Natural killer cell (primary cell): ENCODE measurements around the gene WDR45B. TPM values are rescaled to one million over a fixed set of nuclear protein-coding genes. Genes with fewer than 3 reads are reported as not detected.
A peak's percentile ranks its signal among the peaks of the same experiment; 100 is the strongest.

ENCODE experiments used
- ATAC-seq, 3 donors: fragments of 150-1000 bp in 2 of 3; fragments of 200-7000 bp in 1 of 3; cut with Tn5 transposase; 1 replicate in 1 of 3; 2 replicates in 2 of 3; pipeline ENCODE4 v1.10.0; 2021; ENCODE audit warnings: mild to moderate bottlenecking in 2 of 3, moderate library complexity in 2 of 3
- DNase-seq, 2 donors: peaks; one replicate each; pipeline versions ENCODE4 v3.0.0 to v3.0.0-alpha.2; 2013 to 2021; ENCODE audit warnings: mixed read lengths in 1 of 2
- H3K27ac ChIP-seq: one replicate; pipeline ENCODE4 v1.5.1; 2013; ENCODE audit warnings: mild to moderate bottlenecking, low read length
- H3K27me3 ChIP-seq: one replicate; pipeline ENCODE4 v1.6.1; 2013; ENCODE audit warnings: low read length; ENCODE audit not compliant: control insufficient read depth, insufficient read depth
- H3K36me3 ChIP-seq: one replicate; pipeline ENCODE4 v1.6.1; 2013; ENCODE audit warnings: low read length; ENCODE audit not compliant: control insufficient read depth, insufficient read depth
- H3K4me1 ChIP-seq: one replicate; pipeline ENCODE4 v1.6.1; 2013; ENCODE audit warnings: low read length; ENCODE audit not compliant: control insufficient read depth, insufficient read depth
- H3K4me3 ChIP-seq: one replicate; pipeline ENCODE4 v1.5.1; 2013; ENCODE audit warnings: low read length
- H3K9me3 ChIP-seq: one replicate; pipeline ENCODE4 v1.6.1; 2013; ENCODE audit warnings: low read length; ENCODE audit not compliant: control insufficient read depth, insufficient read depth
- H3K27ac Mint-ChIP-seq, 2 donors: one replicate each; pipeline ENCODE4 v1.8.0; 2022; ENCODE audit warnings: mild to moderate bottlenecking in 2 of 2, mixed read lengths in 2 of 2, moderate library complexity in 1 of 2
- H3K27me3 Mint-ChIP-seq, 2 donors: one replicate each; pipeline ENCODE4 v1.8.0; 2022; ENCODE audit warnings: low read depth in 2 of 2, mixed read lengths in 2 of 2
- H3K36me3 Mint-ChIP-seq: one replicate; pipeline ENCODE4 v1.8.0; 2022; ENCODE audit warnings: mixed read lengths
- H3K4me1 Mint-ChIP-seq, 2 donors: one replicate each; pipeline ENCODE4 v1.8.0; 2022; ENCODE audit warnings: mixed read lengths in 2 of 2
- H3K4me3 Mint-ChIP-seq: one replicate; pipeline ENCODE4 v1.8.0; 2022; ENCODE audit warnings: mild to moderate bottlenecking, moderate library complexity, mixed read lengths
- H3K9me3 Mint-ChIP-seq, 2 donors: one replicate each; pipeline ENCODE4 v1.8.0; 2022; ENCODE audit warnings: mixed read lengths in 2 of 2
- CTCF ChIP-seq: fragments of 200-600 bp; IDR thresholded peaks from one replicate; pipeline ENCODE4 v1.8.0; 2022; ENCODE audit warnings: antibody characterized with exemption
- WGBS: methylation state at CpG from one replicate; pipeline ENCODE4 v1.1.7; 2013; ENCODE audit warnings: missing lambda C conversion rate; ENCODE audit not compliant: insufficient coverage; 5-methylcytosine and 5-hydroxymethylcytosine counted together
- intact Hi-C: fragments of 100-400 bp; cut with micrococcal nuclease; formaldehyde crosslinking; loops from one replicate; pipeline ENCODE4 v1.14.2; 2022
- total RNA-seq, 4 donors: library from RNA; stranded (reverse); fragments of 120-200 nt in 1 of 4; gene quantifications; one replicate each; pipeline versions ENCODE4 v1.2.3 to v1.2.4, GENCODE V29; 2013 to 2022

WDR45B gene
- total RNA-seq, 3 donors from 2014 or later (not counting 1 experiment from before 2014, with no cell fraction given) = 81.8 to 112 (median 94.6) TPM

DNA sequence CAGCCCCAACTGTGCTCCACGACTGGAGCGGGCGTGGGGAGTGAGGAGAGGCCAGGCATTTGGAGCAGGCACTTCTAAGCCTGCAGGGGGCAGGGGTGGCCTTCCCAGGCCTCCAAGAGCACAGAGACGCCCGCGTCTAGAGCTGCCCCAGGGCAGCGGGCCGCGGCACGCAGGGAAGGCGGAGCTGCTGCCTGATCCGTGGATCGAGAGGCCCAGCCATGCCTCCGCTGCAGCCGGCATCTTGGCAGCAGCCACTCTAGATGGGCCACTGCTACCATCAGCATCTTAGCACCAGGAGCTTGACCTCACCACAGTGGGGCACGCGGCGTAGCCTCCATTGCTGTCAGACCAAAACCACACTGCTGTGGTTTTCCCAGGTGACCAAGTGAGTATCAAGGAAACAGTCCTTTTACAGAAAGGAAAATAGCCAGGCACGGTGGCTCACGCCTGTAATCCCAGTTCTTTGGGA lies 20.4 kb upstream of the WDR45B start:
- H3K27ac Mint-ChIP-seq = peak overlapping the region in 1 of 2 donors; percentile 54
- Histone ChIP-seq H3K4me3 (no peak overlapping the region), H3K27me3 (no peaks in the 10 kb centered on the region), H3K27ac (no peak overlapping the region), H3K9me3 (no peaks in the 10 kb centered on the region), H3K4me1 (peaks cover 9% of the 10 kb centered on the region), H3K36me3 (no peaks in the 10 kb centered on the region)
- ATAC-seq = peak; percentile 74 to 94 (median 91)
- H3K9me3 Mint-ChIP-seq = no peaks in the 10 kb centered on the region
- intact Hi-C loops = loop anchor here (5.0 kb wide), 1 partner anchor 114 kb away; no protein-coding TSS in a partner anchor
- H3K4me3 Mint-ChIP-seq = peak overlapping the region; percentile 37
- 13% methylated on average over 20 of the region's 20 CpGs for WGBS
- no peaks in the 10 kb centered on the region for H3K36me3 Mint-ChIP-seq
- H3K4me1 Mint-ChIP-seq = peaks cover 6 to 21% of the 10 kb centered on the region in 2 donors
- TF ChIP-seq CTCF = peak; percentile 25
- H3K27me3 Mint-ChIP-seq = no peaks in the 10 kb centered on the region
- peak; percentile 25 to 61 for DNase-seq

DNA sequence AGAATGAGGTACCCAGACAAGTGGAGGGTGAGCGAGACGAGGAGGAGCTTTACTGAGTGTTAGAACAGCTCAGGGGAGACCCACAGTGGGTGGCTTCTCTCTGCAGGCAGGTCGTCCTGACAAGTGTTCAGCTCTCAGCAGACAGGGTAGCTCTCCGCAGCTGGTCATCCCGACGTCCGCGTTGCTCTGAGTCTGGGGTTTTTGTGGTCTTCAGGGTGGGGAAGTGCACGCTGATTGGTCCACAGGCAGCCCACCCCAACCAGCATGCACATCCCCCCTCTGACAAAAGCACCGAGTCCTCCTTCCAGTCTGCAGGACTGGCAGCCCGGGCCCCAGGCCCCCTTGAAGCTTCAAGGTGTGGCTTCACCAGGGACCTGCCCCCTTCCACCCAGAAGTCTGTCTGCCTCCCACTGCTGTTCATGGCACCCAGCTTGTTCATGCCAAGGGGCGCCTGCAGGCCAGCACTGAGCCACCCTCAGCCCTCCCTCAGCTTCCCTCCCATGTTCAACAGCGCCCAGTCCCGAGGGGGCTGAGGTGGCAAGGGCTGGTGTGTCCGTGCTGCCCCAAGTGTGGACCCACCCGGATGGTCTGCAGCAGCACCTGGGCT lies 19.9 kb upstream of the WDR45B start:
- Histone ChIP-seq H3K4me3 (no peak overlapping the region), H3K4me1 (peaks cover 9% of the 10 kb centered on the region), H3K27me3 (no peaks in the 10 kb centered on the region), H3K36me3 (no peaks in the 10 kb centered on the region), H3K27ac (no peak overlapping the region), H3K9me3 (no peaks in the 10 kb centered on the region)
- peak overlapping the region in 1 of 2 donors; percentile 54 for H3K27ac Mint-ChIP-seq
- no peaks in the 10 kb centered on the region for H3K36me3 Mint-ChIP-seq
- H3K9me3 Mint-ChIP-seq = no peaks in the 10 kb centered on the region
- ATAC-seq = peak; percentile 11 to 24 (median 12)
- intact Hi-C loops = loop anchor here (5.0 kb wide), 1 partner anchor 114 kb away; no protein-coding TSS in a partner anchor
- no peaks in the 10 kb centered on the region for H3K27me3 Mint-ChIP-seq
- peaks cover 6 to 21% of the 10 kb centered on the region in 2 donors for H3K4me1 Mint-ChIP-seq
- TF ChIP-seq CTCF = no peak
- DNase-seq = no peak
- no peak overlapping the region for H3K4me3 Mint-ChIP-seq
- WGBS = 59% methylated on average over 16 of the region's 16 CpGs

GRCh38 chr17:82667668-82668000 lies 19.4 kb upstream of the WDR45B start:
- H3K4me3 ChIP-seq = no peak overlapping the region
- Mint-ChIP-seq H3K27ac (no peak overlapping the region), H3K4me1 (peaks cover 6 to 21% of the 10 kb centered on the region in 2 donors), H3K9me3 (no peaks in the 10 kb centered on the region), H3K36me3 (no peaks in the 10 kb centered on the region), H3K4me3 (no peak overlapping the region), H3K27me3 (no peaks in the 10 kb centered on the region)
- H3K27ac ChIP-seq = no peak overlapping the region
- DNase-seq (no peak), ATAC-seq (no peak)
- no peaks in the 10 kb centered on the region for H3K36me3 ChIP-seq
- no peak for TF ChIP-seq CTCF
- H3K4me1 ChIP-seq = peaks cover 9% of the 10 kb centered on the region
- no peaks in the 10 kb centered on the region for H3K9me3 ChIP-seq
- intact Hi-C loops = loop anchor here (5.0 kb wide), 1 partner anchor 115 kb away; no protein-coding TSS in a partner anchor
- WGBS = 95% methylated on average over 15 of the region's 15 CpGs
- H3K27me3 ChIP-seq = no peaks in the 10 kb centered on the region
